GOT3 (cell line): ENCODE measurements around the gene ANKRD53.

Experiments used
- DNase-seq: peaks from one replicate; lab custom pipeline; 2025; ENCODE audit warnings: mixed read lengths; lab: John Stamatoyannopoulos, UW

ANKRD53 gene

GRCh38 chr2:70978341-70979179 is at the start of gene ANKRD53:
Gene ANKRD53, plus strand, starts transcription at chr2:70978630. Its CDS starts 16 bp downstream, at chr2:70978646.
- no peak for DNase-seq

- no peak for DNase-seq
These were observed 47.8 kb upstream of the ANKRD53 start for GRCh38 chr2:70930371-70931329.

- DNase-seq, result no peak
These were observed 46.9 kb upstream of the ANKRD53 start for GRCh38 chr2:70931376-70932000.

GRCh38 chr2:70932631-70933230 is 45.7 kb upstream of the ANKRD53 start:
- DNase-seq, result no peak

GRCh38 chr2:70934981-70935380 is 43.4 kb upstream of the ANKRD53 start:
- DNase-seq, result no peak

- no peak for DNase-seq
These were observed 42.8 kb upstream of the ANKRD53 start, which contains the start of gene ATP6V1B1 for GRCh38 chr2:70935468-70936164. Gene ATP6V1B1, plus strand, starts transcription at chr2:70935900. Its CDS starts 55 bp downstream, at chr2:70935955.

- DNase-seq, result no peak
These were observed 42.1 kb upstream of the ANKRD53 start for GRCh38 chr2:70936165-70936978.

- no peak for DNase-seq
These were observed 41.2 kb upstream of the ANKRD53 start for GRCh38 chr2:70936979-70937811.

GRCh38 chr2:70937866-70938585 is 40.4 kb upstream of the ANKRD53 start:
- DNase-seq, result no peak

- DNase-seq, result no peak
These were observed 39.9 kb upstream of the ANKRD53 start for GRCh38 chr2:70938586-70938950.

GRCh38 chr2:70939001-70939838 is 39.2 kb upstream of the ANKRD53 start:
- no peak for DNase-seq

- DNase-seq, result no peak
These were observed 38.4 kb upstream of the ANKRD53 start for GRCh38 chr2:70939839-70940580.

GRCh38 chr2:70941186-70941585 is 37.2 kb upstream of the ANKRD53 start:
- DNase-seq, result no peak

- DNase-seq, result no peak
These were observed 36.7 kb upstream of the ANKRD53 start for GRCh38 chr2:70941701-70942100.

GRCh38 chr2:70942396-70943204 is 35.8 kb upstream of the ANKRD53 start:
- DNase-seq, result no peak

- no peak for DNase-seq
These were observed 35.1 kb upstream of the ANKRD53 start for GRCh38 chr2:70943205-70943871.
